ENCODE data around the gene ATPAF2.
A peak's percentile ranks its signal among the peaks of the same experiment; 100 is the strongest.

ATPAF2 gene

DNA sequence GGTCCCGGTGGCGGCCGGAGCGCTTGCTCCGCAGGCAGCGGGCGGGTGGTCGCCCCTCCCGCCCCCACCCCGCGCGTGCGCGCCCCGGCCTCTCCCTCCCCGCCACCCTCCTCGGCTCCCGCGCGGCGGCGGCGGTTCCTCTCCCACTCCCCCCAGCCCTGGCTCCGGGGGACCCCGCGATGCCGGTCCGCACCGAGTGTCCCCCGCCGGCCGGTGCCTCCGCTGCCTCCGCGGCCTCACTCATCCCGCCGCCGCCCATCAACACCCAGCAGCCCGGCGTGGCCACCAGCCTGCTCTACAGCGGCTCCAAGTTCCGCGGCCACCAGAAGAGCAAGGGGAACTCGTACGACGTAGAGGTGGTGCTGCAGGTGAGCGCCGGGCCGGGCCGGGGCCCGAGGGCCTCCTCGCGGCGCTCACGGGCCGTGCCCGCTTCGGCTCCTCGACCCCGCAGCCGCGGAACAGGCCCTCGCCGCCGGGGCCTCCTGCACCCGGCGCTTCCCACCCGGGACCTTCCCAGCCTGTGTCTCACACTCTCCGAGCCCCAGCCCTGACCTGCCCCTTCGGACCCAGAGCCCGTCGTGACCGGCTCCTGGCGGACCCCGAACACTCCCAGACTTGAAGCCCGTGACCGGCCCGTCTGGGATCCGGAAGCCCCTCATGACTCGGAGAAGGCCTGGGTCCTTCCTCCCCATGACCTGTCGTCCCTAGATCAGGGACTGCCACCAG is 730 bp upstream of the ATPAF2 start:
- DNase-seq (ENCODE audit: low spot score) = peak; percentile 16

DNA sequence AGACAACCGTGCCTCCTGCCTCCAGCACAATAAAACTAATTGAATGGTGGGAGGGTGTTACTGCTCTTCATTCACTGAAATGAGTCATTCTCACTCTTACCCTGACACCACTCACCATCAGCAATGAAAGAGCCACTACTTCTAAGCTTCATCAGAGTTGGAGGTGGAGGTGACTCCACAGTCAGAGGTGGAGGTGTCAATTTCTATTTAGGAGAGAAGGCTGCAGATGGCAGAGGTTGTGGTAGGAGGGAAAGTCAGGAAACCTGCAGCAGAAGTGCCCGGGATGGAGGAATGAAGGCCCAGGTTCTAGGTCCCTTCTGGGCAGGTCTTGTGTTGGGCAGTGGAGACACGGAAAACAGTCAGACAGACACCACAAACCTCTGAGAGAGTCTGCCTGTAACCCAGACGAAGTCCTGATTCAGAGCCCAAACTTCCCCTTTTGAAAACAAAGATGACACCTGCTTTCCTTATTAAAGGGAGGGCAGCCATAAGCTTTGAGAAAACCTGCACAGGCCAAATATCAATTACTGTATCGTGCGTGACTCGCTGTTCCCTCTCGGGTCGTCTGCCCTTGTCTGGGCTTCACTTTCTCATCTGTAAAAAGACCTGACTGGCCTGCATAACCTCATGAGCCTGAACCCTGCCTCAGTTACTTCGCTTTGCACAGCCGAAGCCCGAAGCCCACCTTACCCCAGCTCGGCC is 668 bp downstream of the ATPAF2 start:
- DNase-seq (ENCODE audit: low spot score) = peak; percentile 16

DNA sequence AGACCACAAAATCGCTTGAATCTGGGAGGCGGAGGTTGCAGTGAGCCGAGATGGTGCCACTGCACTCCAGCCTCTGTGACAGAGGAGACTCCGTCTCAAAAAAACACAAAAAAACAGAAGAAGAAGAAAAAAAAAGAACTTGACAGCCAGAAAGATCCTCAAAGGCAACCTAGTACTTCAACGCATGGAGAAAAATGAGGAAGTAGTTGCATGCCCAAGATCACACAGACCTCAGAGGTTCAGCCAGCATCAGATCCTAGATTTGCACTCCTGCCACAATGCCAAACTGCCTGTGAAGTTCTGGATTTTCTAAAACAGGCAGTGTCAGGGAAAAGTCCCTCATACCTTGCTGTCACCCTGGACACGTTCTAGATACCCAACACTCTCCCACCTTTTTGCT is 1.5 kb downstream of the ATPAF2 start:
- peak; percentile 19 for DNase-seq (ENCODE audit: low spot score)

DNA sequence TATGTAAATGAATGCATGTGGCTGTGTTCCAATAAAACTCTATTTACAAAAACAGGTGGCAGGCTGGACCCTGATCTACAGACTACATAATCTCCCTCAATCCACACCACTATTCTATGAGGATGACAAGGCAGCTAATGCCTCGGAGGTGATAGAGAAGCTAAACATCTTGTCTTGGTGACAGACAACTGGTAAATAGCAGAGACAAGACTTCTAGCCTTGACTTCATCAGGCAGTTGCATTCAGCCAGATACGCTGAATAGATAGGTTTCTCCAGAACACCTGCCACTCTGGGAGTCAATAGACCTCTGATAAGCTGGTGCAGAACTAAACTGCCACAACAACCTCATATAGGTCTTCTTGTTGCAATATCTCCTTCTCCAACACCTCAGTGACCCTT is 3.3 kb downstream of the ATPAF2 start:
- no peak for DNase-seq (ENCODE audit: low spot score)

DNA sequence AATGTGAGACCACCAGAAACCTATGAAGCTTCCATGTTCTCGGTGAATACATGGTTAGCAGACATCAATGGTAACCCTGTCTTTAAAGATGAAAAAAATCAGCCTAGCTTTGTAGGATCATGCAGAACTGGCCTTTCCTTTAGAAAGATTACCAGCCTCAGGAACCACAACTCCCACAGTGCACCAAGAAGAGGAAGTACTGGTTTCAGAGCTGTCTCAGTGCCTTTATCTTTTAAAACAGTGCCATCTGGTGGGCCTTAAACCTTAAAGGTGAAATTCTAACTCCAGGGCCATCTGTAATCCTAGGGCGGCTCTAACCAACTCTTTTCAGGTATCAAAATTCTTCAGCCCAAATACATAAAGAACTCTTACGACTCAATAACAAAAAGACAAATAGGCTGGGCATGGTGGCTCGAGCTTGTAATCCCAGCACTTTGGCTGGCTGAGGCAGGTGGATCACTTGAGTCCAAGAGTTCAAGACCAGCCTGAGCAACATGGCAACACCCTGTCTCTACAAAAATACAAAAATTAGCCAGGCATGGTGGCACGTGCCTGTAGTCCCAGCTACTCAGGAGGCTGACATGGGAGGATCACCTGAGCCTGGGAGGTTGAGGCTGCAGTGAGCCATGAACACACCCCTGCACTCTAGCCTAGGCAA is 5.4 kb downstream of the ATPAF2 start:
- peak; percentile 79 for DNase-seq (ENCODE audit: low spot score)

DNA sequence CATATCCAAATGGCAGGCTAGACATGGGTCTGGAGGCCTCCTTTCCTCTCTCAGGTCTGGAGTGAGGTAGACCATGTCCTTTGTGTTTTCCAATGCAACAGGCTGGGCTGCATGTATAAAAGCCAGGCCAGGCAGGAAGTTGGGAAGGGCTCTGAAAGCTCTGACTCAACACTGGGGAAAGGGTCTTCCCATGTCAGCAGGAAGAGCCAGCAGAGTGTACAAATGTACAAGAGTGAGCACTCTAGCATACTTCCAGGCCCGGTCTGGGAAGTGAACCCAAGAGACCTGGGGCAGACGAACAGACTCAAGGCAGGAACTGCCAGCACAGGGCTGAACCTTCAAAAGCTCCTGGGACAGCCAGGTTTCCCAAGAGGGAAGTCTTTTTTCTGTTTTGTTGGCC is 7.0 kb downstream of the ATPAF2 start:
- no peak for DNase-seq (ENCODE audit: low spot score)

DNA sequence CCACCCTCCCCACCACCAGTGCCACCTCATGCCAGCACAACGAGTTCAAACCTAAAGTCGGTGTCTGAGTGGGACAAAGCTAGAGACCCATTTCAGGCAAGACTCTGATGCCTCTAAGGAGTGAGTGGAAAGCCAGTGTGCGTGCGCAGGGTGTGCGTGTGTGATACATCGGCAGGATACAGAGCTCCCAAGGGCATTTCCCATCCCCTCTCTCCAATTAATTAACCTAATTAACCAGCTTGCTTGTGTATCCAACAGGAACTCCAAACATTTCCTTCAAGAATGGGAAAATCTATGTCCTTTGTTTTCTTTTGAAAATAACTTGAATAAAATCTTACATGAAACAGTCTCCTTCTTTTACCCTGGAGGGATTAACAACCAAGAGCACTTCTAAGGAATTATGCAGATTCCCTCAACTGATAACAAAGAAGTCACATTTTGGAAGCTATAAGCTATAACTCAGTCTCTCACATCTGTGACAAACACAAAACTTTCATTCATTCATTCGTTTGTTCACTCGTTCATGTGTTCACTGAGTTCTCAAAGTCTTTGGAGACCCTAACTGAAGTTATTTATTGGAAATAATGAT is 9.9 kb downstream of the ATPAF2 start:
- no peak for DNase-seq (ENCODE audit: low spot score)

DNA sequence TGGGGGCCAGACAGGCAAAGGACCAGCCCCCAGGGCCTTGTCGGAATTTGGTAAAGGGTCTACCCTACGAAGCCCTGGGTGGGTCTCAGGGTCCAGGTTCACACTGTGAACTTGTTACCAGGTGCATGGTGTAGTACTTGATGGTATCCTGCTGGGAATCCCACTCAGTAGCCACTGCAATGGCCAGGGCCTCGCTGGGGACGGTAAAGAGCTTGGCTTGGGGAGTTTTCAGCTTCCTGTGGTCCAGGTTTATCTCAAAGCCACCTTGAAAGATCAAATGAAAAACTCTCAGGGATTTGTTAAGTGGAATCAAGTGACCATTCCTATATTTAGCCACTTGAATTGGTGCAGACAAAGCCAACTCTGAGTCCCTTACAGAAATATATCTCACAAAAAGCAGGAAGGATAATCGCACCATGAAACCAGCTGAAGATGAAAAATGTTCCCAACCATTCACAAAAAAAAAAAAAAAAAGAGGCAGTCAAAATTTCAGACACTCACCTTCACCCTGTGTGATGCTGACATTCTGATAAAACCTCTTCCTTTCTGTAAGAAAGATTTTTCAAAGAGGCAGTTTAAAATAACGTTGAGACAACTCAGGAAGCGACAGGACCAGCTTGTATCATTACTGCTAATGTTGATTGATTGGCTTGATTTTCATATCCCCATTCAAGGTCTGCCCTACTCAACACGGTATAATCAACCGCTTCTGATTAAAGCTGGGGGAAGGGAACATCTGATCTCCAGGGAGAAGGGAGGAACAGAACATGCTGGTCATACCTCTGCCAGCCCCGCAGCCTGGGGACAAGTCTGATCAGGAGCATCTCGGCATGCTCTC is 10.6 kb downstream of the ATPAF2 start:
- no peak for DNase-seq (ENCODE audit: low spot score)

- DNase-seq (ENCODE audit: low spot score) = no peak
Observed at GRCh38 chr17:18027280-18027679, 11.7 kb downstream of the ATPAF2 start.

DNA sequence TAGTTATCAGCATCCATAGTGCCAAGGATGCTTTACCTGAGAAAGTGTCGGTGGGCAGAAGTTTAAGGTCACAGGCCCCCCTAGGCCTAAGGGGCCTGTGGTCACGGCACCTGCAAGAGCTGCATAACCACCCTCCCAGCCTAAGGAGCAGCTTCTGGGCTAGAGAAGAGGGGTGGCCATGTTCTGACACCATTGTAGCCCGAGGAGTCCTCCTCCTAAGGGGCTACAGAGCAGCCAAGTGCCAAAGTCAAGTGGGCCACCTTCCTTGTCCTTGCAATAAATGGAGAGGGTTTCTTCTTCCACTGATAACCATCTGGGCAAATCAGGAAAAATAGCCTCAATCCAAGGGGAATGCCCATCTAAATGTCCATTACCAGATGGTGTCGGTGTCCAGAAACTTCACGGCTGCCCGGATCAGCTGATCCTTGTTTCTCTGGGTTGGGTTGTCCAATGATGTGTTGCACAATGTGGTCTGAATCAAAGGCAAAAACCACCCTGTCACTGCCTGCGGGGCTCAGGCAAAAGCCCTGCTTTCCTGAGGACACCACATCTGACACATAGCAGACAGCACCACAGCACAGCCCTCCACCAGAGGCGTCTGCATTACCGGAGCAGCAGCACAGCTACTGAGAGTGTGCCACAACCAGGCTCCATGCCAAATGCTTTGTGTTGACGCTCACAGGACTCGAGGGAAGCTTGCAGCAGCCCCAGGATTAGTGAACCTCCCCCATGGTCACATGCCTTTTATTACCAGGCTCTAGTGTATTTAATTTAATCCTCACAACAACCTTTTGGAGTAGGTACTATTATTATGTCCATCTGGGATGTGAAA is 12.8 kb downstream of the ATPAF2 start:
- peak; percentile 65 for DNase-seq (ENCODE audit: low spot score)

DNA sequence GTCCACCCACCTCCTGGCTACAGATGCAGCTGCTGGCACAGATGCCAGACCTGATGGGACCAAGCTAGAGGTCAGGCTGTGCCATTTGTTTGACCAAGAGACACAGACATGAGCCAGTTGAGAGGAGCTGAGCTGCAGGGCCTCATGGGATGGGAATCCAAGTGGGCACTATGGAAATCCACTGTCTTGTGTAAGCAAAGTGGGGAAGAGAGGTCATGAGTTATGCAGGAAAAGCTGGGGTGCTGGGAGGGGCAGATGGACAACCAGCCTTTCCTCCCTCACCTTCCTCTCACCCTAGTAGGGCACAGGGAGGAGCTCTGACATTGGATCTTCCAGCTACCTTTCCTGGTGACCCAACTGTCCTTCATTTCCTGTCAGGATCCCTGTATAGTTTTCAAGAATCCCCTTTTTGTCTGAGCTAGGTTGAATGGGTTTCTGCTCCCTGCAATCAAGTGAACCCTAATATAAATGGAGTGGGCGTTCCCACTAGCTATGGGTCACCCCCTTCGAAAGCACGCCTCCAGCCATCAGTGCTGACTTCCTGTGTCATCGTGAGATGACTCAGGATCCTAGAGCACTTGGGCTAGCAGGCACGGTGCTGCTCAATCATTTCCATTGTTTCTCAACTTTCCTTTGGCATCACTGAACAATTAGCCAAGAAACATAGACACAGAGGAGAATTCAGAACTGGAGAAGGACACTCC is 13.6 kb downstream of the ATPAF2 start:
- peak; percentile 34 for DNase-seq (ENCODE audit: low spot score)

DNA sequence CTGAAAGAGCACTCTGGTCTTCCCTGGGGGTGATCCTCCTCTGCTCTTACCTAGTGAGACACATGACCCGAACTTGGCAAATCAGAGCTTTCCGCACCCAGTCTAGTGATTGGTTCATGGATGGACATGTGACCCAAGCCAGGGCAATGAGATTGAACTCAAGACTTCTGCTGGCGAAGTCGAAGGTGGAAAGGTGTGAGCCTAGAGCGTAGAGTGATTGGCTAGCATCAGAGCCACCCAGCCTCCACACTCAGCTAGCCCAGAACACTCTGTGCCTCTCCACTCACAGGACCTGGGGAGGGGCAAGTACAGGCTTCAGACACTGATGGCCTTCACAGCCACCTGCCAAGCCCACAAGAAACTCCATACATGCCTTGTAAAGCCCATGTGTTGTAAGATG is 17.6 kb downstream of the ATPAF2 start:
- no peak for DNase-seq (ENCODE audit: low spot score)

- DNase-seq (ENCODE audit: low spot score) = no peak
Observed at GRCh38 chr17:18020971-18021370, 18.0 kb downstream of the ATPAF2 start.

DNA sequence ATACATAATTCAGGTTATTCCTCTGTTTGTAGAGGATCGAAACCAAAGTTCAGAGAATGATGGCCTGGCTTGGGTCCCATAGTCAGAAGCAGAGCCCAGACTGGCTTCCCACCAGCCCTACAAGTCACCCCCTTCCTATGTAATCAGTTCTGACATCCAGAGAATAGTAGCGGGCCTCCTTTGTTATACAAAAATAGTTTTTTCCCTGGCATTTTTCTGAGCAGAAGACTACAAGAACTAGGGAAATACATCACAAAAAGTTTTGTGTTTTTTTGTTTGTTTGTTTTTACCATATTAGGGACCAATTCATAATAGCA is 19.2 kb downstream of the ATPAF2 start:
- no peak for DNase-seq (ENCODE audit: low spot score)

- DNase-seq (ENCODE audit: low spot score) = no peak
Observed at GRCh38 chr17:18018411-18018921, 20.5 kb downstream of the ATPAF2 start.

DNA sequence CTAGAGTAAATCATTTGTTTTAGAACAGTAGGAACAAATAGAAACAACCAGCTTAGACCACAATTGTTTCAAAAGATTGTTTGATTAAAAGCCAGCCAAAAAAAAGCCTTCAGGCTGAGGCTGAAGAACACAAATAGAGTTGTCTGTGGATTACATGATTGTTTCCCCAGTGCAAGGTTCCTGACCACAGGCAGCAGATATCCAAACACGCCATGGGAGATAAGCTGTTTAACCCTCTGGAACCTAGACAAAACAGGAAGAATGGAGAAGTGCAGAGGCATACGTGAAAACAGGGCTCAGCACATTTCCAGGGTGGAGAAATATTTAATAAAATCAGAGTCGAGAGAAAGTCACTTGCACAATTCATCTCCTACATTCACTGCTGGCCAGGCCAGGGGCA is 21.0 kb downstream of the ATPAF2 start:
- no peak for DNase-seq (ENCODE audit: low spot score)

DNA sequence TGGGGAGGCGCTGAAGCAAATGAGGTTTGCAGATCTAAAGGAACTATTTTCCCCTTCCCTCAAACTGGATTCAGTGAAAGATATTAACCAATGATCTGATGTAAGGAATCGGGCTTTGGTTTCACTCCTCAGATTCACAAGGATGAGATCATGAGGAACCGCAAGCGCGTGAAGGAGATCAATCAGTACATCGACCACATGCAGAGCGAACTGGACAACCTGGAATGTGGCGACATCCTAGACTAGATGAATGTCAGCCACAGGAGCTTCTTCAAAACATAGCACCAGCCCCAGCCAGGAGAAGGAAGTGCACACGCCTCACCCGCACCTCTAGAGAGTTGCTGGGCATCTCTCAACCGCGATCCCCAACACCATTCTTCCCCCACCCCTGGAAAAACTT is 22.5 kb downstream of the ATPAF2 start:
- no peak for DNase-seq (ENCODE audit: low spot score)

DNA sequence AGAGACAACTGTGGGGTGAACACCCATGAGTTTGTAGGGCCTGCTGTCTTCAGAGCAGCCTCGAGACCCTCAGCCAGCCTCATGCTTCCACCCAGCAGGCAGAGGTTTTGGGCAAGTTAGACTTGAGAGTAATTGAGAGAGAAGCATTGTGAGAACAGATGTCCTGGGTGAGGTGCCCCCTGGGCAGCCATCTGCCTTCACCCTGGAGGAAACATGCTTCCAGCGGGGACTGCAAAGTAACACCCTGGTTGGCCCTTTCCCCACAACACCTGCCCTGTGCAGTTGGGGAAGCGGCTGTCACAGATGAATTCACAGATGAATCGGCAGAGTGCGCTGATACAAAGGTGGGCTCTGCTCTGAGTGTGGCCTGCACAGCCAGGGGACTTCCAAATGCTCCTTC is 23.4 kb downstream of the ATPAF2 start:
- DNase-seq (ENCODE audit: low spot score) = no peak

GRCh38 chr17:18014006-18014405 is 25.0 kb downstream of the ATPAF2 start:
- no peak for DNase-seq (ENCODE audit: low spot score)

DNA sequence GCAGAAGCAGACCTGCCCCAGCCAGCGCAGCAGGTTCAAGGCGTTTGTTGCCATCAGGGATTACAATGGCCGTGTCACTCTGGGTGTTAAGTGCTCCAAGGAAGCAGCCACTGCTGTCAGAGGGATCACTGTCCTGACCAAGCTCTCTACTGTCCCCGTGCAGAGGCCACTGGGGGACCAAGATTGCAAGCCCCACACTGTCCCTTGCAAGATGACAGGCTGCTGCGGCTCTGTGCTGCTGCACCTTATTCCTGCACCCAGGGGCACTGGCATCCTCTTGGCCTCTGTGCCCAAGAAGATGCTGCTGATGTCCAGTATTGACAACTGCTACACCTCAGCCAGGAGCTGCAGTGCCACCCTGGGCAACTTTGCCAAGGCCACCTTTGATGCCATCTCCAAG is 27.7 kb downstream of the ATPAF2 start:
- DNase-seq (ENCODE audit: low spot score) = no peak

Measured in globus pallidus (tissue), 1 donor.